Neural progenitor cell (in vitro differentiated cells): ENCODE measurements around the gene GRID1. TPM values are rescaled to one million over a fixed set of nuclear protein-coding genes. Genes with fewer than 3 reads are reported as not detected.

Experiments
- DNase-seq: peaks from one replicate; pipeline ENCODE4 v3.0.0-alpha.2; 2016; ENCODE audit warnings: low spot score
- H2AFZ ChIP-seq: fragments of 200-600 bp; sonication (generic); replicated peaks from 2 replicates; pipeline ENCODE4 v1.6.1; 2016; ENCODE audit warnings: antibody characterized with exemption
- H3F3A ChIP-seq: fragments of 200-600 bp; sonication (generic); 2 replicates; pipeline ENCODE4 v1.6.1; 2016; ENCODE audit warnings: antibody characterized with exemption, low read depth
- H3K27ac ChIP-seq: fragments of 200-600 bp; sonication (generic); 2 replicates; pipeline ENCODE4 v1.5.1; 2016; ENCODE audit warnings: mild to moderate bottlenecking
- H3K27me3 ChIP-seq: fragments of 200-600 bp; sonication (generic); 2 replicates; pipeline ENCODE4 v1.6.1; 2016; ENCODE audit warnings: mild to moderate bottlenecking, moderate library complexity
- H3K36me3 ChIP-seq: fragments of 200-600 bp; sonication (generic); 2 replicates; pipeline ENCODE4 v1.5.1; 2016
- H3K4me1 ChIP-seq: fragments of 200-600 bp; sonication (generic); 2 replicates; pipeline ENCODE4 v1.6.1; 2016; ENCODE audit warnings: mixed run types
- H3K4me2 ChIP-seq: fragments of 200-600 bp; sonication (generic); 2 replicates; pipeline ENCODE4 v1.6.1; 2016
- H3K4me3 ChIP-seq: fragments of 200-600 bp; sonication (generic); 2 replicates; pipeline ENCODE4 v1.5.1; 2016
- H3K79me2 ChIP-seq: fragments of 200-600 bp; sonication (generic); 2 replicates; pipeline ENCODE4 v1.6.1; 2016; ENCODE audit warnings: low read depth
- H3K9ac ChIP-seq: fragments of 200-600 bp; sonication (generic); 2 replicates; pipeline ENCODE4 v1.6.1; 2016
- H3K9me3 ChIP-seq: fragments of 200-600 bp; sonication (generic); 2 replicates; pipeline ENCODE4 v1.5.1; 2016; ENCODE audit warnings: low read depth
- H4K20me1 ChIP-seq: fragments of 200-600 bp; sonication (generic); 2 replicates; pipeline ENCODE4 v1.6.1; 2016; ENCODE audit warnings: low read depth
- H3K27ac Mint-ChIP-seq: 3 replicates; pipeline ENCODE4 v1.8.0; 2021; ENCODE audit warnings: mixed read lengths
- H3K27me3 Mint-ChIP-seq: 2 replicates; pipeline ENCODE4 v1.8.0; 2022; ENCODE audit warnings: low read depth, mild to moderate bottlenecking, inconsistent platforms, moderate library complexity, mixed read lengths; ENCODE audit not compliant: insufficient read depth
- H3K36me3 Mint-ChIP-seq: 3 replicates; pipeline ENCODE4 v1.8.0; 2021; ENCODE audit warnings: mixed read lengths
- H3K4me1 Mint-ChIP-seq: 3 replicates; pipeline ENCODE4 v1.8.0; 2021; ENCODE audit warnings: mixed read lengths
- H3K4me3 Mint-ChIP-seq: 3 replicates; pipeline ENCODE4 v1.8.0; 2021; ENCODE audit warnings: mild to moderate bottlenecking, moderate library complexity, mixed read lengths
- H3K9me3 Mint-ChIP-seq: 3 replicates; pipeline ENCODE4 v1.8.0; 2020; ENCODE audit warnings: mixed read lengths
- CTCF ChIP-seq: fragments of 200-600 bp; sonication (generic); IDR thresholded peaks from 2 replicates; pipeline ENCODE4 v1.5.1; 2017; ENCODE audit warnings: antibody characterized with exemption, mild to moderate bottlenecking
- EZH2 ChIP-seq: fragments of 200-600 bp; sonication (generic); IDR thresholded peaks from 2 replicates; pipeline ENCODE4 v1.6.1; 2017; ENCODE audit warnings: antibody characterized with exemption, mild to moderate bottlenecking, moderate library complexity
- EZH2phosphoT487 ChIP-seq: fragments of 200-600 bp; sonication (generic); IDR thresholded peaks from 2 replicates; pipeline ENCODE4 v1.6.1; 2017; ENCODE audit warnings: antibody characterized with exemption
- total RNA-seq: library from RNA; depleted of rRNA; stranded (reverse); fragments of >200 nt; gene quantifications from 2 replicates; pipeline ENCODE4 v1.2.3, GENCODE V29; 2015; ENCODE audit warnings: low replicate concordance

GRID1 gene
- total RNA-seq, 1 donor from 2014 or later = not detected

- H3K27ac ChIP-seq = no peak overlapping the region
- TF ChIP-seq CTCF = peak; percentile 84
- TF ChIP-seq EZH2phosphoT487 = no peak
- TF ChIP-seq EZH2 = peak; percentile 7
Measured at GRCh38 chr10:86399879-86400704, 33.5 kb upstream of the GRID1 start.

GRCh38 chr10:86399514-86399878, 32.9 kb upstream of the GRID1 start:
- peak overlapping the region; percentile 87 for H3K4me3 Mint-ChIP-seq
- peaks cover 80% of the 10 kb centered on the region for H3K27me3 ChIP-seq
- H3K4me1 Mint-ChIP-seq = peaks cover 17% of the 10 kb centered on the region
- H3K9me3 ChIP-seq = no peaks in the 10 kb centered on the region
- no peaks in the 10 kb centered on the region for H3K79me2 ChIP-seq
- no peak overlapping the region for H2AFZ ChIP-seq
- no peaks in the 10 kb centered on the region for H3K36me3 Mint-ChIP-seq
- no peak overlapping the region for H3K27ac Mint-ChIP-seq
- H3K4me2 ChIP-seq = peak overlapping the region; percentile 83
- no peak overlapping the region for H3K4me3 ChIP-seq
- H4K20me1 ChIP-seq = no peaks in the 10 kb centered on the region
- no peak for DNase-seq
- H3K9me3 Mint-ChIP-seq = peaks cover 2% of the 10 kb centered on the region
- H3K9ac ChIP-seq = no peak overlapping the region
- H3K27ac ChIP-seq = no peak overlapping the region
- H3F3A ChIP-seq = peaks cover 10% of the 10 kb centered on the region
- peaks cover 11% of the 10 kb centered on the region for H3K4me1 ChIP-seq
- TF ChIP-seq EZH2 (no peak), EZH2phosphoT487 (no peak), CTCF (no peak)
- peaks cover 32% of the 10 kb centered on the region for H3K27me3 Mint-ChIP-seq
- no peaks in the 10 kb centered on the region for H3K36me3 ChIP-seq

More at GRCh38 chr10:86399879-86400704, 33.5 kb upstream of the GRID1 start:
- Histone ChIP-seq H4K20me1 (no peaks in the 10 kb centered on the region), H3K36me3 (no peaks in the 10 kb centered on the region), H3K79me2 (no peaks in the 10 kb centered on the region), H3K9me3 (no peaks in the 10 kb centered on the region), H3K4me3 (peak overlapping the region; percentile 48), H2AFZ (peak overlapping the region; percentile 88), H3K9ac (no peak overlapping the region), H3K4me2 (peak overlapping the region; percentile 83), H3F3A (peaks cover 10% of the 10 kb centered on the region), H3K27me3 (peaks cover 85% of the 10 kb centered on the region), H3K4me1 (peaks cover 11% of the 10 kb centered on the region)
- Mint-ChIP-seq H3K27ac (no peak overlapping the region), H3K9me3 (peaks cover 2% of the 10 kb centered on the region), H3K27me3 (peaks cover 32% of the 10 kb centered on the region), H3K4me1 (peaks cover 17% of the 10 kb centered on the region), H3K4me3 (peak overlapping the region; percentile 87), H3K36me3 (no peaks in the 10 kb centered on the region)
- peak; percentile 98 for DNase-seq

GRCh38 chr10:86397120-86397519, 30.5 kb upstream of the GRID1 start:
- H3K4me1 ChIP-seq = peaks cover 11% of the 10 kb centered on the region
- Mint-ChIP-seq H3K27me3 (peaks cover 19% of the 10 kb centered on the region), H3K27ac (no peak overlapping the region), H3K36me3 (no peaks in the 10 kb centered on the region), H3K9me3 (no peaks in the 10 kb centered on the region), H3K4me1 (peaks cover 17% of the 10 kb centered on the region), H3K4me3 (no peak overlapping the region)
- no peak overlapping the region for H2AFZ ChIP-seq
- H3K27ac ChIP-seq = no peak overlapping the region
- peaks cover 10% of the 10 kb centered on the region for H3F3A ChIP-seq
- TF ChIP-seq EZH2 (no peak), CTCF (no peak), EZH2phosphoT487 (no peak)
- no peaks in the 10 kb centered on the region for H3K36me3 ChIP-seq
- H3K9ac ChIP-seq = no peak overlapping the region
- no peaks in the 10 kb centered on the region for H3K9me3 ChIP-seq
- no peaks in the 10 kb centered on the region for H3K79me2 ChIP-seq
- no peaks in the 10 kb centered on the region for H4K20me1 ChIP-seq
- H3K4me2 ChIP-seq = no peak overlapping the region
- no peak overlapping the region for H3K4me3 ChIP-seq
- no peak for DNase-seq
- H3K27me3 ChIP-seq = peaks cover 67% of the 10 kb centered on the region
